Stimulated activated memory B cell treated with anti-CD40 and anti-IgM and Interleukin-4, amounts not matched to agents 10 μg/mL and 1 μg/mL and 100 μg/mL, for 72 hours (primary cell): ENCODE data around the gene PDGFRB.

Experiments used
- ATAC-seq: fragments of 150-1000 bp; cut with Tn5 transposase; 2 replicates; pipeline ENCODE4 v1.10.0; 2021
- H3K27ac Mint-ChIP-seq: one replicate; pipeline ENCODE4 v1.8.0; 2022; ENCODE audit warnings: mild to moderate bottlenecking, mixed read lengths
- H3K27me3 Mint-ChIP-seq: one replicate; pipeline ENCODE4 v1.8.0; 2022; ENCODE audit warnings: mixed read lengths
- H3K36me3 Mint-ChIP-seq: one replicate; pipeline ENCODE4 v1.8.0; 2022; ENCODE audit warnings: mixed read lengths
- H3K4me1 Mint-ChIP-seq: one replicate; pipeline ENCODE4 v1.8.0; 2022; ENCODE audit warnings: mixed read lengths
- H3K4me3 Mint-ChIP-seq: one replicate; pipeline ENCODE4 v1.8.0; 2022; ENCODE audit warnings: mild to moderate bottlenecking, moderate library complexity, mixed read lengths
- H3K9me3 Mint-ChIP-seq: one replicate; pipeline ENCODE4 v1.8.0; 2022; ENCODE audit warnings: mixed read lengths

The PDGFRB gene

DNA sequence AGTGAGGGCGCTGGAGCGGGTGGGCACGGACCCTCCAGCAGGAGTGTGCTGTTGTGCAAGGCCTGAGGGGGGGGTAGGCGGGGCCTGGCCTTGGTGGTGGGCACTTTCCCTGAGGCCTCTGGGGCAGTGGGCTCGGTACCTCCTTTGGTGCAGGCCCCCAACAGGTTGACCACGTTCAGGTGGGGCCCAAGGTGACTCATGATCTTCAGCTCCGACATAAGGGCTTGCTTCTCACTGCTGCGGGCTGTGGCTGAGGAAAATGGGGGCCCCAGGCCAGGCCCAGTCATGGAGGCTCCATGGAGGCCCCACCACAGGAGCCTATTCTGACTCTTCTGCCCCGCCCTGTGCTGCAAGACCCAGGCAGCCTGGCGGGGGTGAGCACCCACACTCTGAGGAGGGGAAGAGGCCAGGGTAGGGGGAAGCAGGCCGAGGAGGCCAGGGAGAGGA is 31.5 kb downstream of the PDGFRB start:
- no peak for ATAC-seq
- peaks cover 5% of the 10 kb centered on the region for H3K4me1 Mint-ChIP-seq
- no peaks in the 10 kb centered on the region for H3K9me3 Mint-ChIP-seq
- H3K4me3 Mint-ChIP-seq = no peak overlapping the region
- no peaks in the 10 kb centered on the region for H3K36me3 Mint-ChIP-seq
- no peaks in the 10 kb centered on the region for H3K27me3 Mint-ChIP-seq
- no peak overlapping the region for H3K27ac Mint-ChIP-seq

DNA sequence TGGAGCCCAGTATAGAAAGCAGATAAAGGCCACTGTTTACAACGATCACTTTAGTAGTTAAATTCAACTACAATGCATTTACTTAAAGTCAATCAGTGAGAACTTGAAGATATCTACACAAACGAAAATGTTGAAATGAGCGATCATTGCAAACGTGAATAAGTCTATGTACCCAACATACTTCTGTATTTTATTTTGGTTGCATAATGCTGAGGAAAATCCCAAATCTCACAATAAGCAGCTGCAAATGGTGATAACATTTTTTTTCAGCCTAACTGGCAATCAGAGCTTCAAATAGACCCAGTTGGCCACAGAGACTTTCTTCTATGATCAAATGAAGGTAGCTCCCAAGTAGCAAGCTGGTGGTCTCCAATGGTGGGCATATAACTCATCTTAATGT is 32.1 kb downstream of the PDGFRB start:
- ATAC-seq = no peak
- no peak overlapping the region for H3K27ac Mint-ChIP-seq
- no peaks in the 10 kb centered on the region for H3K36me3 Mint-ChIP-seq
- peaks cover 5% of the 10 kb centered on the region for H3K4me1 Mint-ChIP-seq
- no peaks in the 10 kb centered on the region for H3K9me3 Mint-ChIP-seq
- H3K4me3 Mint-ChIP-seq = no peak overlapping the region
- no peaks in the 10 kb centered on the region for H3K27me3 Mint-ChIP-seq

DNA sequence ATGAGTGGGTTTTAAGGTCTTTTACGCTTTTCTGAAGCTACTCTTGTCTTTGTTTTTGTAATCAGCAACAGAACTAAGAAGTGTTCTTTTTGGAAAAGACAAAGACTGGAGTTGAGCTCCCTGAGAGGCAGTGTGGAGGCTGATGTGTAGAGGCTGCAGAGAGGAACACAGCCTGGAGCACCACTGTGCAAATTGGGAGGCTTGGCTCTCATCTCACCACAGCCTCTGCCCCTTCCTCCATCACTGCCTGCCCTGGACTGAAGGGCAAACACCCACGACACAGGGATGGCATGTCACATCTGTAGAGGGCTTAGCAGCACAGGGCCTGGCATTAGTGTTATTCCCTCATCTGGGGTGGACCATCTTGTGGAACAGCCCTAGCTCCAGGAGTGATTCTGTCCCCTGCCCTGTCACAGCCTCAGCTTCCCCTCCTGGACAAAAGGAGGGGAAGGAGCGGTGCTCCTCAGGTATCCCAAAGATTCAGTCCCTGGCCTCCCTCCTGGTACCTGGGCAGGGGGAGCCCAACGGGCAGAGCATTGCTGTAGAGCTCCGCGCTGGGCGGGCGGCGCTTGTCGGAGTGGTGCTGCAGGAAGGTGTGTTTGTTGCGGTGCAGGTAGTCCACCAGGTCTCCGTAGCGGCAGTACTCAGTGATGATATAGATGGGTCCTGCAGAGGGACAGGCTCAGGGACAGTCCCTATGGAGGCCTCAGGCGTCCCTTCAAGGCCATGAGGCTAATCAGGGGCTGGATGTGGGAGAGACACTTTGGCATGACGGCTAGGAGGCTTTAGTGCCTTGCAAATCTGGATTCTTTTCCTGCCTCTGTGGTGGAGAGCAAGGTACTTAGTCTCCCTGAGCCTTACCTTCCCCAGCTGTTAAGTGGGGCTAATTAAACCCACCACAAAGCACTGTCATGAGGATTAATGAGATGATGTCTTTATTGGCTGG is 32.8 kb downstream of the PDGFRB start:
- no peak overlapping the region for H3K4me3 Mint-ChIP-seq

DNA sequence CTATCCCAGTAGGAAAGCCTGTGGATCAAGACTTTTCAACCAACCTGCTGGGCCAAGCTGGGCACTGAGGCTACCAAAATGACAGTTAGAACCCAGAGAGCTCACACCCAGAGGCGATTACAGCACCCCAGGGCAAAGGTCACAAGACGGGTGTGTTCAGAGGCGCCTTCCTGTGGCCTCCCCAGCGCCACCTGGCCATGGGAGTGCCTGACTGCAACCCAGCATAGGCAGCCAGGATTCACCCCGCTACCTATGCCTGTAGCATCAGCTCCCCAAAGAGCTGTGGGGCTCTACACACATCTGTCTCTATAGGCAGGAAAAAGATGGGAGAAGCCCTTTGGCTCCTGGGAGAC is 33.5 kb downstream of the PDGFRB start:
- H3K27ac Mint-ChIP-seq = no peak overlapping the region
- peaks cover 7% of the 10 kb centered on the region for H3K4me1 Mint-ChIP-seq
- H3K4me3 Mint-ChIP-seq = no peak overlapping the region
- ATAC-seq = peak; percentile 48
- H3K27me3 Mint-ChIP-seq = no peaks in the 10 kb centered on the region
- H3K36me3 Mint-ChIP-seq = no peaks in the 10 kb centered on the region
- H3K9me3 Mint-ChIP-seq = no peaks in the 10 kb centered on the region

More for the DNA sequence above, 32.8 kb downstream of the PDGFRB start:
- no peaks in the 10 kb centered on the region for H3K36me3 Mint-ChIP-seq
- peaks cover 5% of the 10 kb centered on the region for H3K4me1 Mint-ChIP-seq
- no peaks in the 10 kb centered on the region for H3K9me3 Mint-ChIP-seq
- no peak overlapping the region for H3K27ac Mint-ChIP-seq
- ATAC-seq = no peak
- H3K27me3 Mint-ChIP-seq = no peaks in the 10 kb centered on the region

DNA sequence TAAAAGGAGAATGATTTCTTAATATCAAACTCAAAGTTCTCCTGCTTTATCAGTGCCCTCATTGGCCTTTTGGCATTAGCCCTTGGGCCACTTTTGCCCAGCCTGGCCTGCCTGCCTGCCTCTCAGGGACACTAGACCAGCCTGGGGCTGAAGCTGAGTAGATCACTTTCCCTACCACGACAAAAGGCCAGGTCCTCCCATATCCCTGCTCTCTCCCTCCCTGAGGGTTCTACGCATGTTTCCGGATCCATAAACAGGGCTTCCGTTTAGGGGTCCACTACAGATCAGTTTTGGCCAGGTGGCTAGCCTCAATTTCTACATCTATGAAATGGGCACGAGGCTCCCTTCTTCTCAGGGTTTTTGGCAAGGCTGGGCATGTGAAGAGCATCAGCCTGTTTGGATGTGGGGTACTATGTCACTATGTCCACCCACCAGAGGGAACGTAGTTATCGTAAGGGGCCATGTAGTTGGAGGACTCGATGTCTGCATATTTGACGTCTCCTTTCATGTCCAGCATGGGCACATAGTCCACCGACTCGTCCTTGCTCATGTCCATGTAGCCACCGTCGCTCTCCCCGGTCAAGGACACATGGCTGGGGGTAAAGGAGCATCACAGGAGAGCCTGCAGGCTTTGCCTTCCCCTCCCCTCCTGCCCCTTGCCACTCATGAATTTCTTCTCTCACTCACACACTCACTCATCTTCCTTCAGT is 34.0 kb downstream of the PDGFRB start:
- no peak for ATAC-seq
- no peaks in the 10 kb centered on the region for H3K36me3 Mint-ChIP-seq
- H3K27ac Mint-ChIP-seq = no peak overlapping the region
- no peaks in the 10 kb centered on the region for H3K27me3 Mint-ChIP-seq
- H3K4me1 Mint-ChIP-seq = peaks cover 10% of the 10 kb centered on the region
- no peaks in the 10 kb centered on the region for H3K9me3 Mint-ChIP-seq
- no peak overlapping the region for H3K4me3 Mint-ChIP-seq

DNA sequence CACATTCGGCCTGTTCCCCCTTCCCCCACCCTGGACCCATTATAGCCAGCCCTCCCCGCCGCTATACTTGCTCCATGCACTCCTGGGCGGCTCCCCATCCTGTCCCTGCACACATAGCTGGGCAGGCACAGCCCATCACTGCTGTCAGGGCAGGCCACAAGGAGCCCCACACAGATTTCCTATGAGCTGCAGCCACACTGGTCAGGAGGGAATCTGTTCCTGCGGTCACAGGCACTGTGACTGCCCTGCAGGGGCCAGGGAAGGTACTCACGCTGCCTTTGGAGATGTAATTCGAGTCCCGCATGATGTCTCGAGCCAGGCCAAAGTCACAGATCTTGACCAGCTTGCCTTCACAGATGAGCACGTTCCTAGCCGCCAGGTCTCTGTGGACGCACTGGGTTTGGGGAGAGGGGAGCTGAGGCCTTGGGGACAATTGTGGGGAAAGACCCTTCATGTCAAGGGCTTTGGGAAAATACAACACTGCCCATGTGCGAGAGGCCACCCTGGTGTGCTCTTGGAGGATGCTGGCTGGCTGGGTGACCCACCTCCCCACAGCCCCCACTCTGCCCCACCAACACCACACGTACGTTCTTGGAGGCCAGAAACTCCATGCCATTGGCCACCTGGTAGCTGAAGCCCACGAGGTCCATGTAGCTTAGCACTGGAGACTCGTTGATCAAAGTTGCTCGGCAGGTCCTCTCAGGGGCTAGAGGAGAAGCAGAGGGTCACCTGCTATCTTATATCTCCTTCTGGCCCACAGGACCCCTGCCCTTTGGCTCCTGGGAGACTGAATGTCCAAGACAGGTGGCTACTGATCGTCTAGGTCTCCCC is 34.8 kb downstream of the PDGFRB start:
- no peaks in the 10 kb centered on the region for H3K9me3 Mint-ChIP-seq
- H3K27me3 Mint-ChIP-seq = no peaks in the 10 kb centered on the region
- peaks cover 10% of the 10 kb centered on the region for H3K4me1 Mint-ChIP-seq
- H3K27ac Mint-ChIP-seq = no peak overlapping the region
- no peaks in the 10 kb centered on the region for H3K36me3 Mint-ChIP-seq
- H3K4me3 Mint-ChIP-seq = no peak overlapping the region
- no peak for ATAC-seq

DNA sequence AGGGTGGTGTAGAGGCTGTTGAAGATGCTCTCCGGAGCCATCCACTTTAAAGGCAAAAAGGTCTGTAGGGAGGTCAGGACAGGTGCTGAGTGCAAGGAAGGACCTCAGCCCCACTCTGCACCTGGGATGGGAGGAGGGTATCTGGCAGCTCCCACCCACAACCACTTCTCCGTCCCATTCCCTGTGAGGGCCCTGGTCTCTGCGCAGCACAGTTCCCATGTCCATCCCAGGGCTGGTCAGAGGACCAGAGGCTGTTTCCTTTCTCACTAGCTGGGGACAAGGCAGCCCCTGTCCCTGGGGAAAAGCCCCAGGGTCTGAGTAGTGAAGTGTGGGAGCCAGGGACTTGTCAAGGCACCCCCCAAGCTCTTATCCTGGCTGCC is 35.6 kb downstream of the PDGFRB start:
- Mint-ChIP-seq H3K27ac (no peak overlapping the region), H3K9me3 (no peaks in the 10 kb centered on the region), H3K4me1 (peaks cover 10% of the 10 kb centered on the region), H3K36me3 (no peaks in the 10 kb centered on the region), H3K27me3 (no peaks in the 10 kb centered on the region), H3K4me3 (no peak overlapping the region)
- no peak for ATAC-seq

DNA sequence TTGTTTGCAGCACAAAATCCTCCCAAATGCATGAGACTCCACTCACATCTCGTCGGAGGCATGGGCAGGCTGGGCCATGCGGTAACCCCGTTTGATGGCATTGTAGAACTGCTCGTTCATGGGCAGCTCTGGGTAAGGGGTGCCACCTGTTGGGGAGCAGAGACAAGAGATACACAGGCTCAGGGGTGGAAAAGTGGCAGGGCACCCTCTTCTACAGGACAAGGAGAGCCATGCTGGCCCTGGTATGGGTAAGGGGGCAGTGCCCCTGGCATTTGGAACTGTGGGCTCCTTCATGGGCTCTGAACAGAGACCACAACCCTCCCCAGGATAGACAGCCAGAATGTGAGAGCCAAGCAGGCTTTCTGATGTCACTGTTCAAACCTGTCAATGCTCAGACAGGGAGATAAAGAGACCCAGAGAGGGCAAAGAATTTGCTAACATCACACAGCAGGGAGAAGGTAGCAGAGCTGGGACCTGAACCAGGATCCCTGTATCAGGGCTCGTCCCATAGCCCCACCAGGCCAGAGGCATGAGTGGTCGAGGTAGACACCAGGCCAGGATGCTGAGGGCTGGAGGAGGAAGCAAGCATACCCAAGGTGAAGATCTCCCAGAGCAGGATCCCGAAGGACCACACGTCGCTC is 36.1 kb downstream of the PDGFRB start:
- H3K27ac Mint-ChIP-seq = no peak overlapping the region
- H3K9me3 Mint-ChIP-seq = no peaks in the 10 kb centered on the region
- no peaks in the 10 kb centered on the region for H3K36me3 Mint-ChIP-seq
- H3K27me3 Mint-ChIP-seq = no peaks in the 10 kb centered on the region
- ATAC-seq = no peak
- no peak overlapping the region for H3K4me3 Mint-ChIP-seq
- peaks cover 10% of the 10 kb centered on the region for H3K4me1 Mint-ChIP-seq

DNA sequence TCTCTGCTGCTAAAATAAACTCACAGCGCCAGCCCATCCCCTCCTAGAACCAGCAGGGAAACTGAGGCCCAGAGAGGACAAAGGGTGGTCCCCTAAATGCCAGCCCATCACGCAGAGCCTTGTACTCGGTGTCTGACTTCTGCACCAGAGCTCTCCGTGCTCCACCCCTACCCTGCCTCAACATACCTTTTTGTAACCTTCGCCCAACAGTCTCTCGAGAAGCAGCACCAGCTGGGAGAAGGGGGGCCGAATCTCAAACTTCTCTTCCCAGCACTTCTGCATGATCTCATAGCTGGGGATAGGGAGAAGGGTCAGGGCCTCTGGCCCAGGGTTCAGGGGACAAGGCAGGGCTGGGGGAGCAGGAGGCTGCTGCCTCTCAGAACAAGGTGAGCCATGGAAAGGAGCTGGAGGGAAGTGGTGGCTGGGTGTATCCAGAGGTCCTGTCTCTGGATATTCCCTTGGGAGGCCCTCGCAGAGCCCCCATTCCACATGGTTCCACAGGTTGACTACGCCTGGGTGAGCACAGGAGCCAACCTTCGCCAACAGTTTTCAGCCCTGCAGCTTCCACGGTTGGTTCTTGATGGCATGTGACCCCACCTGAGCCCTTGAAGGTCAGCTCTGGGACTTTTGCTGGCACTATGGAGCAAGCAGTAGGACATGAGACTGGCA is 37.0 kb downstream of the PDGFRB start:
- H3K27ac Mint-ChIP-seq = no peak overlapping the region
- peaks cover 10% of the 10 kb centered on the region for H3K4me1 Mint-ChIP-seq
- H3K9me3 Mint-ChIP-seq = no peaks in the 10 kb centered on the region
- H3K36me3 Mint-ChIP-seq = no peaks in the 10 kb centered on the region
- ATAC-seq = no peak
- no peak overlapping the region for H3K4me3 Mint-ChIP-seq
- no peaks in the 10 kb centered on the region for H3K27me3 Mint-ChIP-seq

DNA sequence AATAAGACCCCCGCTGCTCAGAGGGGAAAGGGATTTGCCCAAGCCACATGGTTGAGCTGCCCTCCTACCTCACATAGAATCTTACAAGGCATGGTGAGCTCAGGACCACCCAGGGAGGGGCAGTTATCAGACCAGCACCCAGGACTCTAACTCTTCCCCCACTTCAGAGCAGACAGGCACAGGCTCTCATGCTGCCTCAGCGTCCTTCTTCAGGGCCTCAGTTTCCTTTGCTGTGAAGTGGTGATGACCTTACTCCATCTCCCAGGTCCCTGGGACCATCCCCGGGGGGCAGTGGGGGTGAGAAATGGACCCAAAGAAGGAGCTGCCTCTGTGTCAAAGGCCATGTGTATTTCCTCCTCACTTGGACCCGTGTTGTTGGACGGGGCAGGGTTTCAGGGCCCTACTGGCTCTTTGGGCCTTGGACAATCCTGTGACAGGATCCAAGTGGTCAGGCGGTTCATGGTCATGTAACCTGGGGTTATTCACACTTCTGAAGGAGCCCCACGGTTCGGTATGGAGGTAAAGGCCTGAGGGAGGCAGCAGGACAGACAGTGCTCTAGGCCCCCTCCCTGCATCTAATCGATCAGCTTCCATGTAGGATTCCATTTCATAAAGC is 37.6 kb downstream of the PDGFRB start:
- H3K9me3 Mint-ChIP-seq = no peaks in the 10 kb centered on the region
- no peaks in the 10 kb centered on the region for H3K36me3 Mint-ChIP-seq
- no peak for ATAC-seq
- H3K27ac Mint-ChIP-seq = no peak overlapping the region
- peaks cover 6% of the 10 kb centered on the region for H3K27me3 Mint-ChIP-seq
- H3K4me3 Mint-ChIP-seq = no peak overlapping the region
- peaks cover 10% of the 10 kb centered on the region for H3K4me1 Mint-ChIP-seq

DNA sequence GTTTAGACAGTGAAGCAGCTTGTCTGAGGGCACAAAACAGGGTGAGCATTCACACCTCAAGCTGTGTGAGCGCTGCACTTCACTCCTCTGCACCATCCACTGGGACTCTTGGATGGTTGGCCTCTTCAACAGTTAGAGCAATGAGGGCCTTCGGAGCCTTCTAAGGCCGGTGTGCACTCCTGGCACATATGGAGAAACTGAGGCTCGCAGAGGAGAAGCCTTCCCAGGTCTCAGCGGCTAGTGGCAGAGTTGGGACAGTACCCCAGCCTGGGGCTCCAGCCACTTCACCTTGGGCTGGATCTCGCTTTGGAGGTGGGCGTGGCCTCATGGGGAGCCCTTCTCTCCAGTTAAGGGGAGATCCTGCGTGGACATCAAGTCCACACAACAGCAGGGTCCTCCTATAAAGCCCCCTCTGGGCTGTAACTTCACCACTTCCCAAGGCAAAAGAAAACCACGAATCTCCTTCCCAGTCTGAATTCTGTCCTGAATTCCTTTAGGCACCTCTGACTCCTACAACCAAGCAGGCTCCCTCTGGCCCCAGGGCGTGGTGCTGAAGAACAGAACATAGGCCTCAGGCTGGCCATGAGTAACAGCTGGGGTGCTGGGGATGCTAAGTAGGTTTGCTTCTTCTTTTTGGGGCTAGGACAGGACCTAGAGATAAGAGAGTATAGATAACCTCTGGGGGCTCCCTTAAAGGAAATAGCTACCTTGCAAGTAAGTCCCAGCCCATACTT is 38.8 kb downstream of the PDGFRB start:
- Mint-ChIP-seq H3K4me1 (peaks cover 5% of the 10 kb centered on the region), H3K9me3 (no peaks in the 10 kb centered on the region), H3K27me3 (peaks cover 16% of the 10 kb centered on the region), H3K27ac (no peak overlapping the region), H3K36me3 (no peaks in the 10 kb centered on the region), H3K4me3 (no peak overlapping the region)
- no peak for ATAC-seq

DNA sequence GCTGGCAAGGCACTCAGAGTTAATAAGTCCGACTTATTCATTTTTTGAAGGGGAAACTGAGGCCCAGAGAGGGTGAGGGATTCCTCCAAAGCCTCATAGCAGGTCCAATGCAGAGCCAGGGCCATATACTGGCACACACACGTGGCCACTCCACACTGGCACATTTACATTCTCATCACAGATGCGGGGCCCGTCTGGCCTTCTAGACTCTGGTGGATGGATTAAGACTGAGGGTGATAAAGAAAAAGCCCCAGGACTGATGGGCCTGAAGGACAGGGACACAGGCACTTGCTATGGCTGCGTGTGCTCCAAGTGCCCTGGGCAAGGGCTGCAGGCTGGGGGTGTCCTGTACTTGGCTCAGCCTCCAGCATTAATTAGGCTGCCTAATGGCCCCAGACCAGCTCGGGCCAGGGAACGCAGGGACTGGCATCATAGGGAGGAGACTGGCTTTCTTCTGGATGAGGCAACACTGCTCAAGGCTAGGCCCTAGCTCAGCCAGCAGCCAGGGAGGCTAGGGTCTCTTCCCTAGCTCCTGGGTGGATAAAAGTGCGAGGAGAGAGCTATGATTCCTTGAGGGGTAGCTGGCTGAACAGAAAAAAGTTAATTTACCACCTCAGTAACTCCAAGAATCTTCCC is 40.8 kb downstream of the PDGFRB start:
- peaks cover 8% of the 10 kb centered on the region for H3K4me1 Mint-ChIP-seq
- no peaks in the 10 kb centered on the region for H3K9me3 Mint-ChIP-seq
- no peak overlapping the region for H3K4me3 Mint-ChIP-seq
- H3K27me3 Mint-ChIP-seq = peaks cover 28% of the 10 kb centered on the region
- H3K27ac Mint-ChIP-seq = no peak overlapping the region
- no peaks in the 10 kb centered on the region for H3K36me3 Mint-ChIP-seq
- no peak for ATAC-seq

DNA sequence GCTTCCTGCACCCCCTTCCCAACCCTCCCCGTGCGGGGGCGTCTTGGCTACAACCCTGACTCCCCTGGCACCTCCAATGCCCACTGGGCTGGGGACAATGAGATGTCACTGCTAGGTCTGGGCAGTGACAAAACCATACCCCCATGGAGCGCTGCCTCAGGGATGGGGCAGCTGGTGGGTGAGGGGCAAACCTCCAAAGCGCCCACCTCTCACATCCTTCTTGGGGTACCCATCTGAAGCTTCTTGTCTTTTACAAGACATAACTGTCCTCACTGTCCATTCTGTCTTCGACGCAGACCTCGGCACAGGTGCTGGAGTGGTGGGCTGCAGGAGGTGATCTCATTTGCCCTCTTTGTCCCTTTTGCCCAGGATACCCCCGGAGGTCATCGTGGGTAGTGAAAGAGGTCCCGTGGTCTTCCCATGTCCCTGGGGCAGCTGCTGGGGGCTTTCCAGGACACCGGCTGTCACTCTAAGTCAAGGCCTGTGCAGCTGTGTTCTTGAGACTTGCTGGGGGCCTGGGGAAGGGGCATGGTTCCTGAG is 41.5 kb downstream of the PDGFRB start:
- Mint-ChIP-seq H3K9me3 (no peaks in the 10 kb centered on the region), H3K36me3 (no peaks in the 10 kb centered on the region), H3K4me1 (peaks cover 10% of the 10 kb centered on the region)

More for the DNA sequence above, 41.5 kb downstream of the PDGFRB start:
- peaks cover 32% of the 10 kb centered on the region for H3K27me3 Mint-ChIP-seq
- no peak overlapping the region for H3K27ac Mint-ChIP-seq
- ATAC-seq = no peak
- H3K4me3 Mint-ChIP-seq = no peak overlapping the region
